Measurements from ENCODE around the gene TEX2.
"Not testable (repeated sequence)": the region's sequence is repeated elsewhere in the genome, so short reads cannot be mapped to it uniquely, and the experiment has no call there.

TEX2 gene

GRCh38 chr17:64183815-64184214 is 79.2 kb downstream of the TEX2 start:
- DNase-seq (ENCODE audit: low spot score): no peak

GRCh38 chr17:64182325-64183012 is 80.6 kb downstream of the TEX2 start:
- no peak for DNase-seq (ENCODE audit: low spot score)

GRCh38 chr17:64180089-64181073 is 82.7 kb downstream of the TEX2 start:
- no peak for DNase-seq (ENCODE audit: low spot score)

DNA sequence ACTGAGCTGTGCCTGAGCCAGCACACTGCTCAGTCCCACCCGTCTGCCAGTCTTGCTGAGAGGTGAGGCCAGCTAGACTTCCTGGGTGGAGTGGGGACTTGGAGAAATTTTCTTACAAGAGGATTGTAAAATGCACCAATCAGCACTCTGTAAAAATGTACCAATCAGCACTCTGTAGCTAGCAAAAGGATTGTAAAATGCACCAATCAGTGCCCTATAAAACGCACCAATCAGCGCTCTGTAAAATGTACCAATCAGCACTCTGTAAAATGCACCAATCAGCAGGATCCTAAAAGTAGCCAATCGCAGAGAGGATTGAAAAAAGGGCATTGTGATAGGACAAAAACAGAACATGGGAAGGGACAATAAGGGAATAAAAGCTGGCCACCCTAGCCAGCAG is 84.0 kb downstream of the TEX2 start:
- DNase-seq (ENCODE audit: low spot score): not testable (repeated sequence)

- DNase-seq (ENCODE audit: low spot score): no peak
Observed at GRCh38 chr17:64178011-64178825, 84.8 kb downstream of the TEX2 start.

- DNase-seq (ENCODE audit: low spot score): no peak
Observed at GRCh38 chr17:64177311-64178010, 85.6 kb downstream of the TEX2 start.

DNA sequence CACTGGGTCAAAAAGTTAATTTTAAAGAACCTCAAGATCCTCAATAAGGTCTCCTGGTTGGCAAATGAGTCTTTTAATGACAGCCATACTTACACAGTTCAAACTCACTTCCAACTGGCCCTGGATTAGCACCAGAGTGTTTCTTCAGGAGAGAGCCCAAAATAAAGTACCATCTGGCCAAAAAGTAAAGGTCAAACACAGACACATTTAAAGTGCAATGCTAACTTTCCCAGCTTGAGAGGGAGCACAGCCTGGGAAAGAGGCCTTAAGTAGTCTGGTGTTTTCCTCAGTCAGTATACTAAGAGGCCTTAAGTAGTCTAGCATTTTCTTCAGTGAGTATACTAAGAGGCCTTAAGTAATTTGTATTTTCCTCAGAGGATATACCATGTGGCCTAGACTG is 86.5 kb downstream of the TEX2 start:
- DNase-seq (ENCODE audit: low spot score): no peak

- DNase-seq (ENCODE audit: low spot score): no peak
Observed at GRCh38 chr17:64174686-64175456, 88.2 kb downstream of the TEX2 start.

GRCh38 chr17:64173646-64174045 is 89.4 kb downstream of the TEX2 start:
- DNase-seq (ENCODE audit: low spot score): no peak

- DNase-seq (ENCODE audit: low spot score): no peak
Observed at GRCh38 chr17:64172510-64172909, 90.5 kb downstream of the TEX2 start.

- no peak for DNase-seq (ENCODE audit: low spot score)
Observed at GRCh38 chr17:64171041-64171440, 92.0 kb downstream of the TEX2 start.

GRCh38 chr17:64170286-64170685 is 92.8 kb downstream of the TEX2 start:
- DNase-seq (ENCODE audit: low spot score): no peak

- not testable (repeated sequence) for DNase-seq (ENCODE audit: low spot score)
Observed at GRCh38 chr17:64167666-64168065, 95.4 kb downstream of the TEX2 start.

GRCh38 chr17:64166876-64167275 is 96.2 kb downstream of the TEX2 start:
- DNase-seq (ENCODE audit: low spot score): peak; percentile 80

GRCh38 chr17:64165347-64165746 is 97.7 kb downstream of the TEX2 start:
- DNase-seq (ENCODE audit: low spot score): no peak

DNA sequence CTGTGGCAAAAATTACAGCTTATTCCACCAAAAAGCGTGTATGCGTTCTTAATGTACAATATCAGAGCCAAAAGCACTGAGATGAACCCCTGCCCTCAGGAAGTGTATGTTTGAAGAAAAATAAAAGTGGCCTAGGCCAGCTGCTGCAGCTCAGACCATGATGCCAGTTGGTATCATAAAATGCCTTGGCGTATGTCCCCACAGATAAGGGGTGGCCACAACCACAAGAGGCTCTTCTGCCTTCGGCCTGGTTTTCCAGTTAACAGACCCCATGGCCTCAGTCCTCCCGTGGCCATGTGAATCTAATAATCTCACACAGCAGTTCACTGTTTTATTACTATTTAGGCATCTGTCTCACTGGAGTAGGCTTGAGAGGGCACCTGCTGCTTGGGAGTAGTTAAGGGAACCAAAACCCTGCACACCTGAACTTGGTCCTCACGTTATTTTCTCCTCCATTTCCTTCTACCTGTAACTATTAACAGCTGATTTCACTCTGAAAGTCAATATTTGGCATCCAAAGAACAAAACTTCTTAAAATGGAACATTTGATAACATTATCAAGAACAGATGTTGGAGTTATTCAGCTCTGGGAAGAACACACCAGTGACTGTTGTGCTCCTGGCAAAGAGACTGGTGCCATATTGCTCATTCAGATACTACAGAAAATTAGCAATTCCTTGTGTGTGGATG is 98.3 kb downstream of the TEX2 start:
- DNase-seq (ENCODE audit: low spot score): no peak

DNA sequence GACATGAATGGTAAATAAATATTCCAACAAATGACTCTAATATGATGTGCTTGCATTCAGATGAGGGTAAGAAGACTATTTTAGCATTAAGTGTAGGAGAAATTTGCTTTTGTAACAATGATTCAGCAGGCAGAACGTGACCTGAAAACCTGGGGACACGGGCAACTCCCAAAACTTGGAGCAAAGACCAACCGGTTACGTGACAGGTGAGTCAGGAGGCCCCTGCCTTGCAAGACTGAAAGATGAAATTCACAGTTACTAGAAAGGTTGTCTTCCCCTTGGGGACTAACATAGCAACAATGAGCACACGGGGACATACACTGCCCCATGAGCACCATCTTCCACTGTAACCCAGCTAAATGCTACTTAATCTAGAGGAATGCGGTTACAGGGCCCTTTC is 99.6 kb downstream of the TEX2 start:
- no peak for DNase-seq (ENCODE audit: low spot score)

- no peak for DNase-seq (ENCODE audit: low spot score)
Observed at GRCh38 chr17:64162554-64162953, 100.5 kb downstream of the TEX2 start.

- no peak for DNase-seq (ENCODE audit: low spot score)
Observed at GRCh38 chr17:64161380-64162176, 101.5 kb downstream of the TEX2 start.
